H1 (cell line): ENCODE results near the gene CISTR. TPM values are rescaled to one million over a fixed set of nuclear protein-coding genes. Genes with fewer than 3 reads are reported as not detected.

Experiments
- CBX5 ChIP-seq: fragments of 300-800, 300-1000 bp; sonication (generic); IDR thresholded peaks from 2 replicates; pipeline ENCODE4 v1.7.1; 2016; ENCODE audit warnings: antibody characterized with exemption, low read length, low read depth
- EGR1 ChIP-seq: IDR thresholded peaks from 2 replicates; pipeline ENCODE4 v1.6.1; 2011; ENCODE audit warnings: low read depth, low read length, borderline replicate concordance
- EZH2 ChIP-seq: fragments of 200-600 bp; sonication (generic); IDR thresholded peaks from 2 replicates; pipeline ENCODE4 v1.7.1; 2012; ENCODE audit warnings: low read depth, mild to moderate bottlenecking, moderate library complexity, low read length, inconsistent platforms; ENCODE audit not compliant: severe bottlenecking
- GTF2F1 ChIP-seq: IDR thresholded peaks from 2 replicates; pipeline ENCODE4 v1.6.1; 2012; ENCODE audit warnings: low read depth, low read length, improper control_type of control experiment, borderline replicate concordance
- SIX5 ChIP-seq: IDR thresholded peaks from 2 replicates; pipeline ENCODE4 v1.6.1; 2011; ENCODE audit warnings: mild to moderate bottlenecking, low read depth, low read length
- SP1 ChIP-seq: IDR thresholded peaks from 2 replicates; pipeline ENCODE4 v1.6.1; 2011; ENCODE audit warnings: low read depth, low read length
- SRF ChIP-seq: IDR thresholded peaks from 2 replicates; pipeline ENCODE4 v1.6.1; 2011; ENCODE audit warnings: mild to moderate bottlenecking, low read depth, low read length, moderate library complexity
- polyA plus RNA-seq, 7 experiments: library from polyadenylated mRNA; depleted of rRNA in 3 of 7; stranded (reverse) in 5 of 7; unstranded in 2 of 7; fragments of >200 nt in 5 of 7; fragments of 200-250 nt in 2 of 7; gene quantifications; 1 replicate in 5 of 7; 2 replicates in 1 of 7; 4 replicates in 1 of 7; pipeline versions ENCODE4 v1.2.1 to v1.2.3, GENCODE V29; 2011 to 2013; ENCODE audit warnings: missing spikeins in 2 of 7, mixed read lengths in 2 of 7
- total RNA-seq: library from RNA; stranded (reverse); fragmentation: NEBNext Ultra II Directional; extraction: Animal tissue kit (Norgen Biotek cat#: 25700); gene quantifications from 2 replicates; pipeline ENCODE4 v1.2.1, GENCODE V29; 2021
- TF ChIP-seq, protein P1 (sequence below): fragments of 300-600 bp; sonication (generic); IDR thresholded peaks from 2 replicates; pipeline ENCODE4 v1.7.1; 2012; ENCODE audit warnings: low read length, moderate library complexity, mild to moderate bottlenecking, inconsistent platforms; ENCODE audit not compliant: insufficient replicate concordance
- TF ChIP-seq, protein P2 (sequence below): IDR thresholded peaks from 2 replicates; pipeline ENCODE4 v1.6.1; 2011; ENCODE audit warnings: low read length, improper control_type of control experiment
- TF ChIP-seq, protein P3 (sequence below): IDR thresholded peaks from 2 replicates; pipeline ENCODE4 v1.6.1; 2012; ENCODE audit warnings: inconsistent platforms

CISTR gene
- total and polyA plus RNA-seq, 2 of the 8 experiments (the other 6 are each of a cell fraction or from before 2014, with no cell fraction given): not detected

DNA sequence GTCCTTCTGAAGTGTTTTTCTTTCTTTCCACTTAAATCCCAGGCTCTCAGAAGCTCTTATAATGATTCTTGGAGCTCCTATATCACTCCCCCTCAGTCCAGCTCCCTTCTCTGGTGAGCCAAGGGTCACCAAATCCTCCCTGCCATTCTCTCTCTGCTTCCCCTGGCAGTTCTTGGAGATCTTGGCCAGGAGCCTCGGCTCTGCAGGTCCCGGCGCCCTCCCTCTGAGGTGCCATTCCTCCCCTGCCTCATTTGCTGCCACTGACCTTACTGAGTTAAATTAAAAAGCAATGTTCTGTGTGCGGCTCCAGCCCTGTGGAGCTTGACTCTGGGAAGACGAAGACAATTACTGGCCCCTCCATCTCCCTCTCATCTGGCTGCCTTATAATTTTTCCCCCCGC lies 7.0 kb downstream of the CISTR start (continued):
- TF ChIP-seq, protein P1, sequence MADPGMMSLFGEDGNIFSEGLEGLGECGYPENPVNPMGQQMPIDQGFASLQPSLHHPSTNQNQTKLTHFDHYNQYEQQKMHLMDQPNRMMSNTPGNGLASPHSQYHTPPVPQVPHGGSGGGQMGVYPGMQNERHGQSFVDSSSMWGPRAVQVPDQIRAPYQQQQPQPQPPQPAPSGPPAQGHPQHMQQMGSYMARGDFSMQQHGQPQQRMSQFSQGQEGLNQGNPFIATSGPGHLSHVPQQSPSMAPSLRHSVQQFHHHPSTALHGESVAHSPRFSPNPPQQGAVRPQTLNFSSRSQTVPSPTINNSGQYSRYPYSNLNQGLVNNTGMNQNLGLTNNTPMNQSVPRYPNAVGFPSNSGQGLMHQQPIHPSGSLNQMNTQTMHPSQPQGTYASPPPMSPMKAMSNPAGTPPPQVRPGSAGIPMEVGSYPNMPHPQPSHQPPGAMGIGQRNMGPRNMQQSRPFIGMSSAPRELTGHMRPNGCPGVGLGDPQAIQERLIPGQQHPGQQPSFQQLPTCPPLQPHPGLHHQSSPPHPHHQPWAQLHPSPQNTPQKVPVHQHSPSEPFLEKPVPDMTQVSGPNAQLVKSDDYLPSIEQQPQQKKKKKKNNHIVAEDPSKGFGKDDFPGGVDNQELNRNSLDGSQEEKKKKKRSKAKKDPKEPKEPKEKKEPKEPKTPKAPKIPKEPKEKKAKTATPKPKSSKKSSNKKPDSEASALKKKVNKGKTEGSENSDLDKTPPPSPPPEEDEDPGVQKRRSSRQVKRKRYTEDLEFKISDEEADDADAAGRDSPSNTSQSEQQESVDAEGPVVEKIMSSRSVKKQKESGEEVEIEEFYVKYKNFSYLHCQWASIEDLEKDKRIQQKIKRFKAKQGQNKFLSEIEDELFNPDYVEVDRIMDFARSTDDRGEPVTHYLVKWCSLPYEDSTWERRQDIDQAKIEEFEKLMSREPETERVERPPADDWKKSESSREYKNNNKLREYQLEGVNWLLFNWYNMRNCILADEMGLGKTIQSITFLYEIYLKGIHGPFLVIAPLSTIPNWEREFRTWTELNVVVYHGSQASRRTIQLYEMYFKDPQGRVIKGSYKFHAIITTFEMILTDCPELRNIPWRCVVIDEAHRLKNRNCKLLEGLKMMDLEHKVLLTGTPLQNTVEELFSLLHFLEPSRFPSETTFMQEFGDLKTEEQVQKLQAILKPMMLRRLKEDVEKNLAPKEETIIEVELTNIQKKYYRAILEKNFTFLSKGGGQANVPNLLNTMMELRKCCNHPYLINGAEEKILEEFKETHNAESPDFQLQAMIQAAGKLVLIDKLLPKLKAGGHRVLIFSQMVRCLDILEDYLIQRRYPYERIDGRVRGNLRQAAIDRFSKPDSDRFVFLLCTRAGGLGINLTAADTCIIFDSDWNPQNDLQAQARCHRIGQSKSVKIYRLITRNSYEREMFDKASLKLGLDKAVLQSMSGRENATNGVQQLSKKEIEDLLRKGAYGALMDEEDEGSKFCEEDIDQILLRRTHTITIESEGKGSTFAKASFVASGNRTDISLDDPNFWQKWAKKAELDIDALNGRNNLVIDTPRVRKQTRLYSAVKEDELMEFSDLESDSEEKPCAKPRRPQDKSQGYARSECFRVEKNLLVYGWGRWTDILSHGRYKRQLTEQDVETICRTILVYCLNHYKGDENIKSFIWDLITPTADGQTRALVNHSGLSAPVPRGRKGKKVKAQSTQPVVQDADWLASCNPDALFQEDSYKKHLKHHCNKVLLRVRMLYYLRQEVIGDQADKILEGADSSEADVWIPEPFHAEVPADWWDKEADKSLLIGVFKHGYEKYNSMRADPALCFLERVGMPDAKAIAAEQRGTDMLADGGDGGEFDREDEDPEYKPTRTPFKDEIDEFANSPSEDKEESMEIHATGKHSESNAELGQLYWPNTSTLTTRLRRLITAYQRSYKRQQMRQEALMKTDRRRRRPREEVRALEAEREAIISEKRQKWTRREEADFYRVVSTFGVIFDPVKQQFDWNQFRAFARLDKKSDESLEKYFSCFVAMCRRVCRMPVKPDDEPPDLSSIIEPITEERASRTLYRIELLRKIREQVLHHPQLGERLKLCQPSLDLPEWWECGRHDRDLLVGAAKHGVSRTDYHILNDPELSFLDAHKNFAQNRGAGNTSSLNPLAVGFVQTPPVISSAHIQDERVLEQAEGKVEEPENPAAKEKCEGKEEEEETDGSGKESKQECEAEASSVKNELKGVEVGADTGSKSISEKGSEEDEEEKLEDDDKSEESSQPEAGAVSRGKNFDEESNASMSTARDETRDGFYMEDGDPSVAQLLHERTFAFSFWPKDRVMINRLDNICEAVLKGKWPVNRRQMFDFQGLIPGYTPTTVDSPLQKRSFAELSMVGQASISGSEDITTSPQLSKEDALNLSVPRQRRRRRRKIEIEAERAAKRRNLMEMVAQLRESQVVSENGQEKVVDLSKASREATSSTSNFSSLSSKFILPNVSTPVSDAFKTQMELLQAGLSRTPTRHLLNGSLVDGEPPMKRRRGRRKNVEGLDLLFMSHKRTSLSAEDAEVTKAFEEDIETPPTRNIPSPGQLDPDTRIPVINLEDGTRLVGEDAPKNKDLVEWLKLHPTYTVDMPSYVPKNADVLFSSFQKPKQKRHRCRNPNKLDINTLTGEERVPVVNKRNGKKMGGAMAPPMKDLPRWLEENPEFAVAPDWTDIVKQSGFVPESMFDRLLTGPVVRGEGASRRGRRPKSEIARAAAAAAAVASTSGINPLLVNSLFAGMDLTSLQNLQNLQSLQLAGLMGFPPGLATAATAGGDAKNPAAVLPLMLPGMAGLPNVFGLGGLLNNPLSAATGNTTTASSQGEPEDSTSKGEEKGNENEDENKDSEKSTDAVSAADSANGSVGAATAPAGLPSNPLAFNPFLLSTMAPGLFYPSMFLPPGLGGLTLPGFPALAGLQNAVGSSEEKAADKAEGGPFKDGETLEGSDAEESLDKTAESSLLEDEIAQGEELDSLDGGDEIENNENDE: no peak
- TF ChIP-seq SIX5 (no peak), GTF2F1 (no peak), EGR1 (no peak), SP1 (no peak), SRF (no peak), EZH2 (no peak), CBX5 (no peak)
- TF ChIP-seq, protein P2, sequence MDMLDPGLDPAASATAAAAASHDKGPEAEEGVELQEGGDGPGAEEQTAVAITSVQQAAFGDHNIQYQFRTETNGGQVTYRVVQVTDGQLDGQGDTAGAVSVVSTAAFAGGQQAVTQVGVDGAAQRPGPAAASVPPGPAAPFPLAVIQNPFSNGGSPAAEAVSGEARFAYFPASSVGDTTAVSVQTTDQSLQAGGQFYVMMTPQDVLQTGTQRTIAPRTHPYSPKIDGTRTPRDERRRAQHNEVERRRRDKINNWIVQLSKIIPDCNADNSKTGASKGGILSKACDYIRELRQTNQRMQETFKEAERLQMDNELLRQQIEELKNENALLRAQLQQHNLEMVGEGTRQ: no peak
- TF ChIP-seq, protein P3, sequence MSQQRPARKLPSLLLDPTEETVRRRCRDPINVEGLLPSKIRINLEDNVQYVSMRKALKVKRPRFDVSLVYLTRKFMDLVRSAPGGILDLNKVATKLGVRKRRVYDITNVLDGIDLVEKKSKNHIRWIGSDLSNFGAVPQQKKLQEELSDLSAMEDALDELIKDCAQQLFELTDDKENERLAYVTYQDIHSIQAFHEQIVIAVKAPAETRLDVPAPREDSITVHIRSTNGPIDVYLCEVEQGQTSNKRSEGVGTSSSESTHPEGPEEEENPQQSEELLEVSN: no peak
